NCI-H2107 (cell line): ENCODE measurements around the gene SBNO2.
"Not testable (repeated sequence)": the region's sequence is repeated elsewhere in the genome, so short reads cannot be mapped to it uniquely, and the experiment has no call there.

Source experiments
- DNase-seq: peaks from one replicate; lab custom pipeline; 2025; lab: John Stamatoyannopoulos, UW

SBNO2 gene

GRCh38 chr19:1173845-1174809, at the start of gene SBNO2:
Gene SBNO2, minus strand, starts transcription at chr19:1174268. Its CDS starts 19,992 bp downstream, at chr19:1154276.
- DNase-seq: peak; percentile 57

GRCh38 chr19:1223018-1223855, 49.2 kb upstream of the SBNO2 start:
- no peak for DNase-seq

GRCh38 chr19:1222394-1222793, 48.3 kb upstream of the SBNO2 start:
- DNase-seq: no peak

- no peak for DNase-seq
Measured at GRCh38 chr19:1221904-1222255, 47.8 kb upstream of the SBNO2 start.

GRCh38 chr19:1220976-1221903, 47.2 kb upstream of the SBNO2 start:
- DNase-seq: no peak

- DNase-seq: no peak
Measured at GRCh38 chr19:1220477-1220930, 46.4 kb upstream of the SBNO2 start.

GRCh38 chr19:1219786-1220476, 45.9 kb upstream of the SBNO2 start:
- DNase-seq: no peak

- DNase-seq: no peak
Measured at GRCh38 chr19:1218751-1219567, 44.9 kb upstream of the SBNO2 start.

- no peak for DNase-seq
Measured at GRCh38 chr19:1217366-1217765, 43.3 kb upstream of the SBNO2 start.

GRCh38 chr19:1216756-1217155, 42.7 kb upstream of the SBNO2 start:
- DNase-seq: no peak

GRCh38 chr19:1214862-1215731, 41.0 kb upstream of the SBNO2 start:
- no peak for DNase-seq

GRCh38 chr19:1214299-1214861, 40.3 kb upstream of the SBNO2 start:
- DNase-seq: no peak

GRCh38 chr19:1213391-1214286, 39.6 kb upstream of the SBNO2 start:
- no peak for DNase-seq

- no peak for DNase-seq
Measured at GRCh38 chr19:1211494-1212234, 37.6 kb upstream of the SBNO2 start.

- no peak for DNase-seq
Measured at GRCh38 chr19:1210227-1210538, 36.1 kb upstream of the SBNO2 start.

- not testable (repeated sequence) for DNase-seq
Measured at GRCh38 chr19:1208830-1209229, 34.8 kb upstream of the SBNO2 start.

- no peak for DNase-seq
Measured at GRCh38 chr19:1206864-1207450, 32.9 kb upstream of the SBNO2 start.
